ENCODE results near the gene KREMEN2. TPM values are rescaled to one million over a fixed set of nuclear protein-coding genes. Genes with fewer than 3 reads are reported as not detected.

Gene KREMEN2
- total RNA-seq, 1 experiment from 2014 or later, result 3.7 TPM

DNA sequence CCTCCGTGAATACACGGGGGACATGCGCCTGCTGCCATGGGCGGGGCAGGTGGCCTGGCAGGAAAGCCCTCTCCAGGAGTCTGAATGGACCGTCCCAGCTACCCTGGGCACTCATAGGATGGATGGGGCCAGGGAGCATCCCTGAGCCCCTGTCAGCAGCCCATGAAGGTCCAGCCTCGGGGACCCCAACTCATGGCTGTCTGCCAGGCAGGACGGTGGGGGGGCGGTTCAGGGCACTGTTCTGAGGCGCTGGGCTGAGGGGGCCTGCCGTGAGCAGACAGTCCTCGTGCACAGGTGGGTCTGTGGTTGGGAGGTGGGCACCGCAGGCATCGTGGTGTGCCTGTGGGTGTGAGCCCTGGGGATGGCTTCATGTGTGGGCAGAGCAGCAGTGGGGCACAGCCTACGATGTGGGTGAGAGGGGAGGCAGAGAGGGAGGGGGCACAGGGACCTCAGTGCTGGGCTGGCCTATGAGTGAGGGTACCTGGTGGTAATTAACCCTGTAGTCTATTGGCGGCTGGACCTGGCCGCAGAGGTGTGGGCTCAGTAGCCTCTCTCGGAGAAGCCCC is 22.6 kb downstream of the KREMEN2 start:
- in situ Hi-C loops (cut with HindIII; ENCODE audit: low pct_unique_long_range_greater_than_20kb, low sequenced_read_pairs), result no loop called here
- DNase-seq (ENCODE audit: low read depth, low spot score), result no peak

DNA sequence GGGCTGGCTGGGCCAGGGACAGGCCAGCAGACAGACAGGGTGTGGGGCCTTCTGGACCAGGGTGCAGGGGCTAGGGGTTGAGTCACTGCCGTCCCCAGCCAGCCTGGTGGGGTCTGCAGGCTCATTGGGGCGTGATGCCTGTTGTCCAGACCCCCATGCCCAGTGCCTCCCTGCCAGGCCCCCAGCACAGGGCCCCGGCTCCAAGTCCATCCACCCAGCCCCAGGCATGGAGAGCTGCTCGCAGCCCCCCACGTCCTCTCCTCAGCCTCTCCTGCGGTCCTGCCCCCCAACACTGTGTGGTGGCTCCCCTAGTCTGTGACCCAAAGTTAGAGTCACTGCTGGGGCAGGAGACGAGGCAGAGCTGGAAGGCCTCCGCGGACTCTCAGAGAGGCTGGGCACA is 23.2 kb downstream of the KREMEN2 start:
- in situ Hi-C loops (cut with HindIII; ENCODE audit: low pct_unique_long_range_greater_than_20kb, low sequenced_read_pairs), result no loop called here
- DNase-seq (ENCODE audit: low read depth, low spot score), result no peak

DNA sequence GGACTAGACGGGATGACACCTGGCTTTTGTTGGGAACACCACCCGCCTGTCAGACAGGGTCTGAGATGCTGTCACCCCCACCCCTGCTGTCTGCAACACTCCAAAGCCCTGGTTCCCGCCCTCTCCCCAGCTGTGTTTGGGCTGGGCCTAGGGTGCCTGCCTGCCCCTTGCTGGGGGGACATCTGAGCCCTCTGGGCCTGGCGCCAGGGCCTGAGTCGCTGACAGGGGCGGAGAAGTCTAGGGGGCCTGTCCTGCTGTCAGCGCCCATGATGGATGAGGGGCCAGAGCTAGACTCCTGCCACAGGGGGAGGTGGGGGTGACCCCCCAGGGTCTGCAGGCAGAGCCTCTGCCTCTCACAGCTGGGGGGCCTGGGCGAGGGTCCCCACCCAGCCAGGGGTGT is 23.8 kb downstream of the KREMEN2 start:
- DNase-seq (ENCODE audit: low read depth, low spot score), result no peak
- in situ Hi-C loops (cut with HindIII; ENCODE audit: low pct_unique_long_range_greater_than_20kb, low sequenced_read_pairs), result no loop called here

DNA sequence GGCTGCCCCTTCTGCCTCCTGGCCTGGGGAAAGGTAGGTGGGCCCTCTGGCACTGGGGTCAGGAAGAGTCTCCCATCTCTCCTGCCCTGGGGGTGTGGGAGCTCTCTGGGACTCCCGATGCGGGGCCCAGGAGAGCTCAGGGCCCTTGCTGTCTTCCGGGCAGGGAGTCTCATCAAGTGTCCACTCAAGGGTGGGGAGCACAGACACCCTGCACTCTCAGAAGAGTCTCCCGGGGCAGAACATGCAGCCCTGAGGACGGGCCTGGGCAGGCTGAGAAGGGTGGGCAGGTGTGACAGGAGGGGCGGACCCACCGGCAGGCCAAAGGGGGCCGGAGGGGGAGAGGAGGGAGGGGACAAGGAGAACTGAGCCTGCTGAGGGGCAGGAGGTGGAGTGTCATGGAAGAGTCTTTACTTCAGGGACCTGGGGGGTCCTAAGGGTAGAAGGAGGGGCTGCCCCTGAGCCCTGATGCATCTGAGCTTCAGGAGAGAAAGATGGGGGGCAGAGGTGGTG is 24.6 kb downstream of the KREMEN2 start:
- no peak for DNase-seq (ENCODE audit: low read depth, low spot score)
- in situ Hi-C loops (cut with HindIII; ENCODE audit: low pct_unique_long_range_greater_than_20kb, low sequenced_read_pairs), result no loop called here

DNA sequence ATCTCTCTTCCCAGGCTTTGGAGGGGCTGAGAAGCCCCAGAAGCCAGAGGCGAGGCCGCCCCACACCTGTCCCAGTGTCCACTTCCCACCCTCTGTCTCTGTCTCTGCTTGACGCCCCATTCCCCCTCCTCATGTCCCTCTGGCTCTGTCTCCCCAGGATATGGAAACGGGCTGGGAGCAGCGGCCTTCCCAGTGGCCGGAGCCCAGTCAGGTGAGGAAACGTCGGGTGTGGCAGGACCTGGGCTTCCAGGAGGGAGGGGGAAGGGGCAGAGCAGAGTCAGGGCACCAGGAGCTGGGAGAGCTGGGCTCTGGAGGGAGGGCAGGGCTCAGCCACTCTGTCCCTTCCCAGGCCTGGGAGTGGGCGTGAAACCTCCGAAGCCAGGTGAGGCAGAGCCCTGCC is 26.8 kb downstream of the KREMEN2 start:
- no peak for DNase-seq (ENCODE audit: low read depth, low spot score)
- in situ Hi-C loops (cut with HindIII; ENCODE audit: low pct_unique_long_range_greater_than_20kb, low sequenced_read_pairs), result no loop called here

DNA sequence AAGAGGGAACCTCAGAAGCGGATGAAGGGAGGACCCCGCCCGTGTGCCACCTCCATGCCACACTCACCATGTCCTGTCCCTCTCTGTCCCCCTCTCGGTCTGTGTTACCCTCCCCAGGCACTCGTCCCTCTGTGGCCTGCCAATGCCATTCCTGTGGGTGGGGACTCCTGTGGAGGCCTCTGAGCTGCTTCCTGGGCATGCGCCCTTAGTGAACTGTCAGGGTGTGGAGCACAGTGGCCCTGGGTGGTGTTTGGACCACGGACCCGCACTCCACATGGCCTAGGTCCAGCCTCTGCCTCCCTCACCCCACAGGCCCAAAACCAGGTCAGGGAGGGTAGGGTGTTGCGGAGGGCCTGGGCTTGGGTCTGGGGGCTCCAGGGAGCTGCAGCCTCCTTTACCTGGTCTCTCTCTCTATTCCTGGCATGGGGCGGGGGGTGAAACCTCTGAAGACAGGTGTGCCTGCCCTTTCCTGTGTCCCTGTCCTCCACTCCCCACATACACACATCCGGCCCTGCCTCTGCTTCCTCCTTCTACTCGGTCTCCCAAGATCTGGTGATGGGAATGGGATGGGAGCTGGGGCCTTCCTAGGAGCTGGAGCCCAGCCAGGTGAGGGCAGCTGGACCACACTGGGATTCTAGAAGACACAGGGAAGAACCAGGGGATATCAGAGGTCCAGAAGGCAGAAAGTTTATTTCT is 27.6 kb downstream of the KREMEN2 start:
- no peak for DNase-seq (ENCODE audit: low read depth, low spot score)
- in situ Hi-C loops (cut with HindIII; ENCODE audit: low pct_unique_long_range_greater_than_20kb, low sequenced_read_pairs), result no loop called here

DNA sequence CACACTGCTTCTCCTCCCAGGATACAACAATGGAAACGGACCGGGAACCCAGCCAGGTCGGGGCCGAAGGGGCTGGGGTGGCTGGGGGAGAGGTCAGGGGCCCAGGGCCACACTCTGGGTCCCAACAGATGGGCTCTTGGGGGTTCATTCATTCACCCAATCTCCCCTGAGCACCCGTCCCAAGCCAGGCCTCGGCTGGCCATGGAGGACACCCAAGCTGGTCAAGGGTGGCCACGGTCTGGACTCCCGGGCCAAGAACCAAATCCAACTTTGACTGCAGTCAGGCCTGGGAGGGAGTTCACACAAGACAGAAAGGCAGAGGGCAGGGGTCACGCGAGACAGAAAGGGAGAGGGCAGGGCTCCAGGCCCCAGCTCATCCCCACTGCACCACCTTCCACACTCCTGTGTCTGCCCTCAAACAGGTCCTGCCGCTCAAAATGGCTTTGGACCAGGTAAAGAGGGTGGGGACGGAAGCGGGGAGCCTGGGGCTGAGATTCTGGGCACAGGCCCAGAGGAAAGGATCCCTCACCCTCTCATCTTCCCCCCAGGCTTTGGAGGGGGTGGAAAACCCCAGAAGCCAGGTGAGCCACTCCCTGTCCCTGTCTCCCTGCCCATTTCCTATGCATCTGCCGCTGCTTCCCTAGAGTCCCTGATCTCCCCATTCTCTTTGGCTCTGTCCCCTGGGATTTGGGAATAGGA is 28.5 kb downstream of the KREMEN2 start:
- DNase-seq (ENCODE audit: low read depth, low spot score), result no peak
- in situ Hi-C loops (cut with HindIII; ENCODE audit: low pct_unique_long_range_greater_than_20kb, low sequenced_read_pairs), result no loop called here

DNA sequence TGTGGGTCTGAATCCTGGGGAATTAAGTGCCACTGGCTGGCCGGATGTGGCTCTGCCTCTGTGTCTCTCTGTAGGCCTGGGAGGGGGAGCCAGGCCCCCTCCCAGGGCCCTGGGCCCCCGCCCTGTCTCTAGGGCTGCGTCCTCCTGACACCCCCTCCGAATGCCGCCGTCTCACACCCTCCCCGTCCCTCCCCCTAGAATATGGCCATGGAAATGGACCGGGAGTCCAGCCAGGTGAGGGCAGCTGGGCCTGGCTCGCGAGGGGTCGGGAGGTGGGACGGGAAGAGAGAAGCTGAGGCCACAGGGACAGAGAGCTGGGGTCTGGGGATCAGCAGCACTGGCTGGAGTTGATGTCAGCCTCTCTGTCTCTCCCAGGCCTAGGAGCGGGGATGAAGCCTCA is 32.2 kb downstream of the KREMEN2 start:
- DNase-seq (ENCODE audit: low read depth, low spot score), result no peak
- in situ Hi-C loops (cut with HindIII; ENCODE audit: low pct_unique_long_range_greater_than_20kb, low sequenced_read_pairs), result no loop called here

DNA sequence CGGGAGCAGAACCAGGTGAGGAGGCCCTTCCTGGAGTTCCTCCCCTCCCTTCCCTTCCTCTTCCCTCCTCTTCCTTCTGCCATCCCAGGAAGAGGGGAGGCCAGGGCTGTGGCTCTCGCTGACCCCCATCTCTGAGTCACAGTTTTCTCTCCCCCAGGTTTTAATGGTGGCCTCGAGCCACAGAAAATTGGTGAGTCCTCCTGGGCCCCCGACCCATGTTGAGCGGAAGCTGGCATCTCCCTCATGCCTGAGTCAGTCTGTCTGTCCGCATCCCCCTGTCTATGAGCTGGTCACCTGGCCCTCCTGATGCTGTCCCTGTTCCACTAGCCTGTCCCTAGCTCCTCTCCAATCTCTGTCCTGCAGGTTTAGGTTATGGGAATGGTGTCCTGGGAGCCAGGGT is 35.9 kb downstream of the KREMEN2 start:
- no peak for DNase-seq (ENCODE audit: low read depth, low spot score)
- in situ Hi-C loops (cut with HindIII; ENCODE audit: low pct_unique_long_range_greater_than_20kb, low sequenced_read_pairs), result no loop called here

DNA sequence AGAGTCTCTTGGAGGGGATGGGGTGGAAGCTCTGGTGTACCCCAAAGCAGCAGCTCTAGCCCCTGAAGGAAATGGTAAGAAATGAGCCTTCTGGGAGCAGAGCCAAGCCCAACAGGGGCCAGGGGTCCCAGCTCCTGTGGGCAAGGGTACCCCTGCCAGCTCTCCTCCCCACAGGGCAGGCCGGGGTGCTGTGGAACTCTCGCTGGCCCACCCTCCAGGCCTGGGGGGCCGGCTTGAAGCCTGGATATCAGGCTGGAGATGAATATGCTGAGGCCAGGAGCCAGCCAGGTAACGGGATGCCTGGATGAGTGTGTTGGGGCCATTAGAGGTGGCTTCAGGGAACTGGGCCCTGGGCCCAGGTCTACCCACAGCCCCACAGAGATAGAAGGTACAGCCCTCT is 36.5 kb downstream of the KREMEN2 start:
- in situ Hi-C loops (cut with HindIII; ENCODE audit: low pct_unique_long_range_greater_than_20kb, low sequenced_read_pairs), result no loop called here
- no peak for DNase-seq (ENCODE audit: low read depth, low spot score)

DNA sequence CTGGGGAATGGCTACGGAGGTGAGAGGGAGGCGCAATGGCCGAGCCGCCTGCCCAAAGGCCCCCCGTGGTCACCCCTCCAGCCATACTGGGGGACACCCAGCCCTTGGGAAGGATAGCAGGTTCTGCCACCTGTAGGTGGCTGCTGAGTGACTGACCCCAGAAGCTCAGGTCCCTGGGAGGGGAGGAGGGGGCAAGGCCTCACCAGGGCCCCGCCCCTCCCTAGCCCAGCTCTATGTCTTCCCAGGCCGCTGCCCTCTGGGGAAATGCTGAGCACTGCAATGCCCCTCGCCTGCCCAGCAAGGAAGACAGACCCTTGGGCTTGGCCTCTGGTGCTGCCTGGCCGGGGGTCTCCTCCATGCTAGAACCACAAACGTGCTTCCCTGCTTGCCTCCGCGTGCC is 37.2 kb downstream of the KREMEN2 start:
- no peak for DNase-seq (ENCODE audit: low read depth, low spot score)
- in situ Hi-C loops (cut with HindIII; ENCODE audit: low pct_unique_long_range_greater_than_20kb, low sequenced_read_pairs), result no loop called here

DNA sequence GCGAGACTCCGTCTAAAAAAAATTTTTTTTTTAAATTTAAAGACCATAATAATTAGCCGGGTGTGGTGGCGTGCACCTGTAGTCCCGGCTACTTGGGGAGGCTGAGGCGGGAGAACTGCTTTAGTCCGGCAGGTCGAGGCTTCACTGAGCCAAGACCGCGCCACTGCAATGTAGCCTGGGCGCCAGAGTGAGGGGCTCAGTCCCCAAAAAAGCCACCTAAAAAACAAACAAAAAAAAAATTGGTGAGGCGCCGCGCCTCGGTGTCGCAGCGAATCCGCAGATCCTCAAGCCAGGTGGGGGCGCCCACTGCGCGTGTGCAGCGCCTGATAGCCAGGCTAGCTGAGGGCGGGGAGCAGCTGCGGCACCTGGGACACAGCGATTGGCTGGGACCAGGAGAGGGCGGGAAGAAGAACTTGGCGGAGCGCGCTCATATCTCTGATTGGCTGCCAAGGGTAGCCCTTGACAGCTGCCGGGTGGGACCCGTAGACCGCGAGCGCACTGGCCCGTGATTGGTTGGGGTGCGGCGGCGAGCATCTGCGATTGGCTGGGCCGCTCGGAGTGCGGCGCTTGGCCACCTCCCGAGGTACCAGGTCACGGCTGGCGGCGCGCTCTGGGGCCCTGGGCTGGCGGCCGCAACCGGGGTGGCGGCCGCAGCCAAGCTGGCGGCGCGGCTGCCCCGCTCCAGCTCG is 39.7 kb downstream of the KREMEN2 start:
- peak; percentile 98 for DNase-seq (ENCODE audit: low read depth, low spot score)
- in situ Hi-C loops (cut with HindIII; ENCODE audit: low pct_unique_long_range_greater_than_20kb, low sequenced_read_pairs), result no loop called here

DNA sequence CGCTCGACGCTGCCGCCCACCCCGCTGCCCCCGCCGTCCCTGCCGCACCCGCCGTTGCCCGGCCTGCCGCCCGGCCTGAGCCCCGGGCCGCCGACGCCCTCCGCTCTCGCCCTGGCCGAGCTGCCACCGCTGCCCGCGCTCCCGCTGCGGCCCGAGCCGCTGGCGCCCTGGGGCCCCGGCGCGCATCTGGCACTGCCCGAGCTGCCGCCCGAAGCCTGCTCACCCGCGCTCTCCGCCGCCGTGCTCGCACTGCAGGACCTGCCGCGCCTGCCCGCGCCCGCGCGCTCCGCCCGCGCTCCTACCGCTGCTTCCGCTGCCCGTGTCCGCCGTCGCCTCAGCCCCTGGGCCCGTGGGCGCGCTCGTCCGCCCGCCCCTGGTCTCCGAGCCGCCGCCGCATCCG is 40.2 kb downstream of the KREMEN2 start:
- in situ Hi-C loops (cut with HindIII; ENCODE audit: low pct_unique_long_range_greater_than_20kb, low sequenced_read_pairs), result no loop called here
- DNase-seq (ENCODE audit: low read depth, low spot score), result no peak

DNA sequence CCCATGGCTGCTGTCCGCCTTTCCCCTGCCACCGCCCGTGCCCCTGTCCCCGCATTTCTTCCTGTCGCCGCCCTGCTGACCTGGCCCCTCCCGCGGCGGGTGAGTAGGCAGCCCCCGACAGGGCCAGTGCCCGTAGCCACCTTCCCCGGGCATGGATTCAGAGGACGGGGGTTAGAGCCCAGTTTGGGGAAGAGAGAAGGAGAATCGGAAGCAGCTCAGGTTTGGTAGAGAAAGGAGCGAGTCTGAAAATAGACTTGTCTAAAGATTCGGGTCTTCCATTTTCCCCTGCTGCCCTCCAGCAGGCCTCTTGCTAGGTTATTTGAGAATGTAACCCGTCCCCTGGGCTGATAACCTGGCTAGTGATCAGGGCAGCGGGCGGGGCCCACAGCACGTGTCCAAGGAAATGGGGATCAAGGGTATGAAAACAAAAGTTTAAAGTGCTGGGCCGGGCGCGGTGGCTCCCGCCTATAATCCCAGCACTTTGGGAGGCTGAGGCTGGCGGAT is 40.8 kb downstream of the KREMEN2 start:
- in situ Hi-C loops (cut with HindIII; ENCODE audit: low pct_unique_long_range_greater_than_20kb, low sequenced_read_pairs), result no loop called here

DNA sequence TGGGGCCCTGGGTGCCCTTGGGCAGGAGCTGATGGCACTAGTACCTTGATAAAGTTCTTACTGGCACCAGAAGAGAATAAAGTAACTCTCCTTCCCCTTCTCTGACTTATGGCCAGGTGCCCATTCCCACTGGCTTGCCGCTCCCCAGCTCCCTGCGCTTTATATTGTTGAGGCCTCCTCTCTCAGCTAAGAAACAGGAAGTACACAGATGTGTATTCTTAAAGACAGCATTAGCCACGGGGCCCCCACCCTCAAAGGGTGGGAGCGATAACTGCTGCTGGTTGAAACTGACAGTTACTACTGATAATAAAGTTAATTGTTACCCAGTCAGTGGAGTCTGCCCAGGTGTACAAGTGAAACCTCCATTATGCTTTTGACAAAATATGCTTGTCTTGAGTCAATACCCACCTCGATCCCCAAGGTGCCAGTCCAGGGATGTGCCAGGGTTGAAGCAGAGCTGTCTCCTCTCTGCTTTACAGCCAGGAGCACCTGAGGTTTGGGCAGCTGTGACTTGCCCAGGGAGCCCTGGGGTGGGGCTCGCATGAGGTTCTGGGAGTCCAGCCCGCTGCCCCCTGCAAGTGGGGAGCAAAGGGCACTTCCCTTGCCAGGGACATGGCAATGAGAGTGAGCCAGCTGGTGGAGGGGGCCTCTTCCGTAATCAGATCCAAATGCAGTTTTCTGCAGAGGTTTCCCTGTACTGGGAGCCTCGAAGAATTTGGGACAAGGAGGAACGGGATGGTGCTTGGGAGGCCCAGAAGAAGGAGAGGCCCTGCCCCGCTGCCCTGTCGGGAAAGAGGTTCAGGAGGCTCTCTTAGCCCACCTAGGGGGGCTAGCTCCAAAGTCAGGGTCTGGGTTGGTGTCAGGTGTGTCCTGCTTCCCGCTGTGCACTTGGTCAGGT is 43.2 kb downstream of the KREMEN2 start:
- in situ Hi-C loops (cut with HindIII; ENCODE audit: low pct_unique_long_range_greater_than_20kb, low sequenced_read_pairs), result no loop called here
- DNase-seq (ENCODE audit: low read depth, low spot score), result no peak

More for the DNA sequence above, 40.8 kb downstream of the KREMEN2 start:
- no peak for DNase-seq (ENCODE audit: low read depth, low spot score)

DNA sequence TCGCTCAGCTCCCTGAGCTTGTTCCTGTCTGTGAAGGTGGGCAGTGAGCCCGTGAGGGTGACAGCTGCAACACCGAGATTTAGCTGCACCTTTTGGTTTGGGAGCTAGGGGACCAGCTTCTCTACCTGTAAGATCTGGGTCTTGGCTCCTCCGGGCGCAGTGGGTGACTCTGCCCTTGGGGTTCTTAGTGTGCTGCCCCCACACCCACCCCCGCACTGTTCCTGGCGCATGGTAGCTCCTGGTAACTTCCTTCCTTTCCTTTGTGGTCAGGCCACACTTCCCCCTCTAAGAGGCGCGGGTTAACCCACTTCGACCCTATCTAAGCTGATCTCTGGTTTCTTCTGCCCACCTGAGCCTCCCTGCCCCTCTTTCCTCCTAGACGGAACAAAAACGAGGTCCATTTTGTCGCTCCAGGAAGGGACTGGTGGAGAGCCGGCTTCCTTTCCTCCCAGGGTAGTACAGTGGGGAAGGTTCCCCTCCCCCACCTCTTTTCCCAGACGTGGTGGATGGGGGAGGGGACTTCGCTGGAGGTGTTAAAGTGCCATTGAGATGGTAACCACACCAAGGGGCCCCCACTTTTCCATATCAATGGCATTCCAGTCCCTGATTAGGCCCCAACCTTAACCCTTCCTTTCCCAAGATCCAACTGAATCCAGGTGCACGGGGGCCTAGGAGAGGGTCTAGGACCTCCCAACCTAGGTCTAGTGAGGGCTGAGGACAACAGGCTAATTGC is 44.0 kb downstream of the KREMEN2 start:
- DNase-seq (ENCODE audit: low read depth, low spot score), result no peak
- in situ Hi-C loops (cut with HindIII; ENCODE audit: low pct_unique_long_range_greater_than_20kb, low sequenced_read_pairs), result no loop called here

DNA sequence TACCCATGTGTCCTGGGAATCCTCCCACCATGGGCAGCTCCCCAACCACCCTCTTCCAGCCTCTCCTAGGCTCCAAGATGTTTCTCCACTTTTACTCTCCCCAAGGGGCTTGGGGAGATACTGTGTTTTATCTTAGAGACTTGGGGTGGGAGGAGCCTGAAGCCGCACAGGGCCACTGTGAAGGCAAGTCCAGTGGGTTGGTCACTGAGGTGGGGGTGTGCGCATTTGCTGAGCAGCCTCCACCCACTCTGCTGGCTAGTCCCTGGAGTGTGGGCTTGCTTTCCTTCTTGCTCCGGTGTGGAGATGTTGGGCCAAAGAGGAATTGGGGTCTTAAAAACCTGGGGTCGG is 44.6 kb downstream of the KREMEN2 start:
- in situ Hi-C loops (cut with HindIII; ENCODE audit: low pct_unique_long_range_greater_than_20kb, low sequenced_read_pairs), result no loop called here
- DNase-seq (ENCODE audit: low read depth, low spot score), result no peak
